22Rv1 (cell line): ENCODE measurements around the gene CD9.

Source experiments
- CTCF ChIP-seq: fragments of 450-650 bp; IDR thresholded peaks from 2 replicates; pipeline ENCODE4 v1.5.1; 2017; ENCODE audit warnings: mild to moderate bottlenecking
- ZFX ChIP-seq: fragments of 450-650 bp; IDR thresholded peaks from 2 replicates; pipeline ENCODE4 v1.6.1; 2017; ENCODE audit warnings: antibody characterized with exemption, borderline replicate concordance

- no peak for TF ChIP-seq CTCF
- no peak for TF ChIP-seq ZFX
Measured at GRCh38 chr12:6202846-6203245, 2.6 kb downstream of the CD9 start.
